Lower leg skin (tissue), 4 donors: ENCODE results near the gene CELF2. TPM values are rescaled to one million over a fixed set of nuclear protein-coding genes. Genes with fewer than 3 reads are reported as not detected.
"Not testable (repeated sequence)": the region's sequence is repeated elsewhere in the genome, so short reads cannot be mapped to it uniquely, and the experiment has no call there.

Experiments used
- DNase-seq, 2 donors: peaks; one replicate each; pipeline ENCODE4 v3.0.0-alpha.2; 2019; ENCODE audit warnings: low spot score in 2 of 2
- H3K4me3 ChIP-seq: fragments of 200-600 bp; sonication (generic); 2 replicates; pipeline ENCODE4 v1.5.1; 2017; ENCODE audit warnings: mild to moderate bottlenecking, low read depth; ENCODE audit not compliant: poor library complexity, severe bottlenecking
- CTCF ChIP-seq, 3 donors: fragments of 450-650 bp; IDR thresholded peaks; one replicate each; pipeline ENCODE4 v1.5.1; 2016; ENCODE audit warnings: antibody characterized with exemption in 3 of 3, mild to moderate bottlenecking in 3 of 3, moderate library complexity in 2 of 3
- POLR2A ChIP-seq, 2 donors: fragments of 450-650 bp; IDR thresholded peaks; one replicate each; pipeline ENCODE4 v1.6.1; 2016 to 2017; ENCODE audit warnings: antibody characterized with exemption in 2 of 2, mild to moderate bottlenecking in 1 of 2, moderate library complexity in 1 of 2
- WGBS, 2 donors: methylation state at CpG; one replicate each; pipeline ENCODE4 v1.1.5; 2018; 5-methylcytosine and 5-hydroxymethylcytosine counted together
- intact Hi-C: fragments of 100-400 bp; cut with DNase I; formaldehyde crosslinking; loops from one replicate; pipeline ENCODE4 v1.15.0; 2023; ENCODE audit warnings: low total_unique reads
- total RNA-seq, 4 donors: library from RNA; depleted of rRNA; stranded (reverse); fragments of >200 nt; gene quantifications; one replicate each; pipeline ENCODE4 v1.1.0, GENCODE V29; 2016

CELF2 gene
- total RNA-seq, 4 donors from 2014 or later, result 16.9 to 39.9 (median 20.7) TPM

- H3K4me3 ChIP-seq, result no peak overlapping the region
- intact Hi-C loops, result no loop called here
- 82 to 83% methylated on average over 3 of the region's 3 CpGs for WGBS, 2 donors
- no peak for DNase-seq
- TF ChIP-seq CTCF (IDR thresholded peaks at IDR 0.05) (no peak), POLR2A (IDR thresholded peaks at IDR 0.05) (no peak)
Measured at GRCh38 chr10:11184093-11184492, 166.4 kb downstream of the CELF2 start.

GRCh38 chr10:11185128-11185665, 167.5 kb downstream of the CELF2 start:
- H3K4me3 ChIP-seq, DNase-seq, intact Hi-C loops: not testable (repeated sequence)
- WGBS, 2 donors, result 94 to 98% methylated on average over 13 of the region's 13 CpGs

GRCh38 chr10:11186374-11186773, 168.7 kb downstream of the CELF2 start:
- 96 to 98% methylated on average over 1 of the region's 1 CpG for WGBS, 2 donors
- TF ChIP-seq CTCF (IDR thresholded peaks at IDR 0.05) (no peak), POLR2A (IDR thresholded peaks at IDR 0.05) (no peak)
- intact Hi-C loops, result no loop called here
- H3K4me3 ChIP-seq, result no peak overlapping the region
- no peak for DNase-seq

GRCh38 chr10:11189582-11190376, 172.1 kb downstream of the CELF2 start:
- intact Hi-C loops, result no loop called here
- DNase-seq, result no peak
- 70 to 75% methylated on average over 6 of the region's 6 CpGs for WGBS, 2 donors
- H3K4me3 ChIP-seq, result no peak overlapping the region
- TF ChIP-seq CTCF (IDR thresholded peaks at IDR 0.05), result no peak
- no peak for TF ChIP-seq POLR2A (IDR thresholded peaks at IDR 0.05)

GRCh38 chr10:11191190-11191589, 173.5 kb downstream of the CELF2 start:
- no peak for DNase-seq
- H3K4me3 ChIP-seq, result no peak overlapping the region
- TF ChIP-seq POLR2A (IDR thresholded peaks at IDR 0.05) (no peak), CTCF (IDR thresholded peaks at IDR 0.05) (no peak)
- intact Hi-C loops, result no loop called here
- 94 to 97% methylated on average over 5 of the region's 5 CpGs for WGBS, 2 donors

GRCh38 chr10:11191678-11192077, 174.0 kb downstream of the CELF2 start:
- intact Hi-C loops, result no loop called here
- DNase-seq, result no peak
- TF ChIP-seq CTCF (IDR thresholded peaks at IDR 0.05) (no peak), POLR2A (IDR thresholded peaks at IDR 0.05) (no peak)
- 70 to 73% methylated on average over 5 of the region's 5 CpGs for WGBS, 2 donors
- no peak overlapping the region for H3K4me3 ChIP-seq
